GM12878 (cell line): Measurements from ENCODE around the gene FAM210A.

Experiments
- EZH2 ChIP-seq: IDR thresholded peaks from 2 replicates; pipeline ENCODE4 v1.6.1; 2012; ENCODE audit warnings: low read depth, mild to moderate bottlenecking, control low read depth, inconsistent platforms, low read length, borderline replicate concordance; ENCODE audit not compliant: control insufficient read depth
- HDGF ChIP-seq: fragments of 450-650 bp; IDR thresholded peaks from 2 replicates; pipeline ENCODE4 v1.6.1; 2016; ENCODE audit warnings: antibody characterized with exemption
- NFYB ChIP-seq: IDR thresholded peaks from 2 replicates; pipeline ENCODE4 v1.6.1; 2011; ENCODE audit warnings: low read depth, mild to moderate bottlenecking, low read length, improper control_type of control experiment, moderate library complexity; ENCODE audit not compliant: insufficient read depth
- POLR2AphosphoS2 ChIP-seq: IDR thresholded peaks from 2 replicates; pipeline ENCODE4 v1.6.1; 2011; ENCODE audit warnings: low read depth, mild to moderate bottlenecking, low read length, improper control_type of control experiment, moderate library complexity
- POLR2AphosphoS5 ChIP-seq: IDR thresholded peaks from 2 replicates; pipeline ENCODE4 v1.6.1; 2011; ENCODE audit warnings: mild to moderate bottlenecking, low read length, inconsistent platforms
- RAD21 ChIP-seq: IDR thresholded peaks from 2 replicates; pipeline ENCODE4 v1.6.1; 2011; ENCODE audit warnings: mild to moderate bottlenecking, low read depth, low read length, moderate library complexity; ENCODE audit not compliant: insufficient read depth
- ZNF274 ChIP-seq: IDR thresholded peaks from one replicate; pipeline ENCODE4 v1.8.0; 2011; ENCODE audit not compliant: insufficient read length, insufficient read depth
- TF ChIP-seq, protein P1 (sequence below), 3 experiments: IDR thresholded peaks in 2 of 3; conservative IDR thresholded peaks in 1 of 3; 2 replicates each; pipeline ENCODE4 v1.5.1; 2011; ENCODE audit warnings: low read depth in 3 of 3, low read length in 3 of 3, mild to moderate bottlenecking in 3 of 3, control low read depth in 2 of 3, moderate library complexity in 2 of 3, inconsistent platforms in 1 of 3, mixed read lengths in 1 of 3; ENCODE audit not compliant: control insufficient read depth in 2 of 3, insufficient read depth in 1 of 3; ENCODE audit errors: extremely low read depth in 1 of 3
- TF ChIP-seq, protein P2 (sequence below): fragments of 450-650 bp; IDR thresholded peaks from 2 replicates; pipeline ENCODE4 v1.6.1; 2017; ENCODE audit warnings: low read depth, mild to moderate bottlenecking, moderate library complexity

DNA sequence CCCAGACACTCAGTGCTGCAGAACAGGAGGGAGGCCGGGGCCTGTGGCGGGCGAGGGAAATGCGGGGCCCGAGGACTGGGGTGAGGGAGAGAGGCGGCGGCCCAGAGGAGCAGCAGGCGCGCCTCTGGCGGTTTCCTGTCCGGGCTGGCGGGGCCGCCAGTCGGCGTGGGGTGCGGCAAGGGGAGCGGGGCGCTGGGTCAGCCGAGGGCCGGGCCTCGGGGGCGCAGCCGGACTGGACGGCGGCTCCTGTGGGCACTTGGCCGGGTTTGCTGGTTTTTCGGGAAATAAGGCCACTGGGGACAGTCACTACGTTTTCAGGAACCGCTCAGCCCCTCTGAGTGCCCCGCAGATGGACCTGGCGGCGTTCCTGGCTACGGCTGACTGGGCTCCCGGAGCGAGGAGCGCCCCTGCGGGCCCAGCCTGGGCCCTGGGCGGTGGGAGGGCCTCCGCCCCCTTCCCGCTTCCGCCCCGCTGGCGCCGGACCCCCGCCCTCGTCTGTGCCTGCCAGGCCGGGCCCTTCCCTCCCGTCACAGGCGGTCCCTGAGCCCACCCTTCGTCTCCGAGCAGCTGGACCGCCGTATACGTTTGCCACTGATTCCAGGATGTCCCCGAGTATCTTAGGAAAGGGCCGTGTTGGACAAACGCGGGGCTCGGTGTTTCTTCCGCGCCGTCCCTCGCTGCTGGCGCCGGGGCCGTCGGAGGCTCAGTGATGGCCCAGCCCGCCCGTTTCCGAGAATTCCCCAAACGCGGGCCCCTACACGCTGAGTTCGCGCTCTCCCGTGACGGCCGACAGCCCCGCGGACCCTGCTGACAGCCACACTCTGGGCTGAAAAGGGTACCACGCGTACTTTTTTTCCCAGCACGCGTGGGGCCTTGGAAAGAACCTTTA is 84.6 kb downstream of the FAM210A start:
- TF ChIP-seq ZNF274 (no peak), NFYB (no peak), RAD21 (no peak), EZH2 (no peak), HDGF (no peak), POLR2AphosphoS5 (no peak), POLR2AphosphoS2 (no peak)
- TF ChIP-seq, protein P1, sequence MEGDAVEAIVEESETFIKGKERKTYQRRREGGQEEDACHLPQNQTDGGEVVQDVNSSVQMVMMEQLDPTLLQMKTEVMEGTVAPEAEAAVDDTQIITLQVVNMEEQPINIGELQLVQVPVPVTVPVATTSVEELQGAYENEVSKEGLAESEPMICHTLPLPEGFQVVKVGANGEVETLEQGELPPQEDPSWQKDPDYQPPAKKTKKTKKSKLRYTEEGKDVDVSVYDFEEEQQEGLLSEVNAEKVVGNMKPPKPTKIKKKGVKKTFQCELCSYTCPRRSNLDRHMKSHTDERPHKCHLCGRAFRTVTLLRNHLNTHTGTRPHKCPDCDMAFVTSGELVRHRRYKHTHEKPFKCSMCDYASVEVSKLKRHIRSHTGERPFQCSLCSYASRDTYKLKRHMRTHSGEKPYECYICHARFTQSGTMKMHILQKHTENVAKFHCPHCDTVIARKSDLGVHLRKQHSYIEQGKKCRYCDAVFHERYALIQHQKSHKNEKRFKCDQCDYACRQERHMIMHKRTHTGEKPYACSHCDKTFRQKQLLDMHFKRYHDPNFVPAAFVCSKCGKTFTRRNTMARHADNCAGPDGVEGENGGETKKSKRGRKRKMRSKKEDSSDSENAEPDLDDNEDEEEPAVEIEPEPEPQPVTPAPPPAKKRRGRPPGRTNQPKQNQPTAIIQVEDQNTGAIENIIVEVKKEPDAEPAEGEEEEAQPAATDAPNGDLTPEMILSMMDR (IDR thresholded peaks at IDR 0.05 in 2 of 3, conservative IDR thresholded peaks at IDR 0.05 in 1 of 3; ENCODE audit: control insufficient read depth in 2 of 3, extremely low read depth in 1 of 3, insufficient read depth in 1 of 3, low read depth in 3 of 3, low read length in 3 of 3): no peak
- TF ChIP-seq, protein P2, sequence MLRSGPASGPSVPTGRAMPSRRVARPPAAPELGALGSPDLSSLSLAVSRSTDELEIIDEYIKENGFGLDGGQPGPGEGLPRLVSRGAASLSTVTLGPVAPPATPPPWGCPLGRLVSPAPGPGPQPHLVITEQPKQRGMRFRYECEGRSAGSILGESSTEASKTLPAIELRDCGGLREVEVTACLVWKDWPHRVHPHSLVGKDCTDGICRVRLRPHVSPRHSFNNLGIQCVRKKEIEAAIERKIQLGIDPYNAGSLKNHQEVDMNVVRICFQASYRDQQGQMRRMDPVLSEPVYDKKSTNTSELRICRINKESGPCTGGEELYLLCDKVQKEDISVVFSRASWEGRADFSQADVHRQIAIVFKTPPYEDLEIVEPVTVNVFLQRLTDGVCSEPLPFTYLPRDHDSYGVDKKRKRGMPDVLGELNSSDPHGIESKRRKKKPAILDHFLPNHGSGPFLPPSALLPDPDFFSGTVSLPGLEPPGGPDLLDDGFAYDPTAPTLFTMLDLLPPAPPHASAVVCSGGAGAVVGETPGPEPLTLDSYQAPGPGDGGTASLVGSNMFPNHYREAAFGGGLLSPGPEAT: no peak
